GM20431 (cell line): Measurements from ENCODE around the gene CNNM3.

Source experiments
- in situ Hi-C: fragments of 300-500 bp; cut with MseI, MboI; formaldehyde crosslinking; loops from one replicate; pipeline ENCODE4 v1.15.0; 2020; ENCODE audit warnings: low sequenced_read_pairs; ENCODE audit not compliant: unreplicated experiment

The CNNM3 gene

GRCh38 chr2:96838345-96839292, 22.6 kb downstream of the CNNM3 start:
- in situ Hi-C loops, result no loop called here

GRCh38 chr2:96839293-96839874, 23.3 kb downstream of the CNNM3 start:
- in situ Hi-C loops, result no loop called here

- in situ Hi-C loops, result no loop called here
Observed at GRCh38 chr2:96839875-96840850, 24.1 kb downstream of the CNNM3 start.

GRCh38 chr2:96841701-96842495, 25.8 kb downstream of the CNNM3 start:
- in situ Hi-C loops, result no loop called here

- in situ Hi-C loops, result no loop called here
Observed at GRCh38 chr2:96842600-96842999, 26.5 kb downstream of the CNNM3 start.

GRCh38 chr2:96843538-96844268, 27.6 kb downstream of the CNNM3 start, which contains the start of gene ANKRD23:
TSS of gene ANKRD23 (minus strand) at chr2:96844021. CDS start at chr2:96843992, 29 bp downstream.
- in situ Hi-C loops, result no loop called here

- in situ Hi-C loops, result no loop called here
Observed at GRCh38 chr2:96844405-96844808, 28.3 kb downstream of the CNNM3 start.

- in situ Hi-C loops, result no loop called here
Observed at GRCh38 chr2:96846825-96847224, 30.8 kb downstream of the CNNM3 start.

GRCh38 chr2:96847586-96847985, 31.5 kb downstream of the CNNM3 start:
- in situ Hi-C loops, result no loop called here

GRCh38 chr2:96848264-96848663, 32.2 kb downstream of the CNNM3 start:
- in situ Hi-C loops, result no loop called here

- in situ Hi-C loops, result loop anchor here (10.0 kb wide), 1 partner anchor 102 kb away; no protein-coding TSS in a partner anchor
Observed at GRCh38 chr2:96852667-96853066, 36.6 kb downstream of the CNNM3 start.

- in situ Hi-C loops, result loop anchor here (10.0 kb wide), 1 partner anchor 101 kb away; no protein-coding TSS in a partner anchor
Observed at GRCh38 chr2:96853321-96853720, 37.3 kb downstream of the CNNM3 start.

GRCh38 chr2:96856776-96857666, 41.0 kb downstream of the CNNM3 start:
- in situ Hi-C loops, result loop anchor here (10.0 kb wide), 1 partner anchor 98 kb away; no protein-coding TSS in a partner anchor

GRCh38 chr2:96857667-96858372, 41.8 kb downstream of the CNNM3 start, which contains the start of gene ANKRD39:
TSS of gene ANKRD39 (minus strand) at chr2:96858016. CDS start at chr2:96857987, 29 bp downstream.
- in situ Hi-C loops, result loop anchor here (10.0 kb wide), 1 partner anchor 97 kb away; no protein-coding TSS in a partner anchor

- in situ Hi-C loops, result loop anchor here (10.0 kb wide), 1 partner anchor 96 kb away; no protein-coding TSS in a partner anchor
Observed at GRCh38 chr2:96859099-96859649, 43.1 kb downstream of the CNNM3 start.

- in situ Hi-C loops, result loop anchor here (10.0 kb wide), 1 partner anchor 95 kb away; no protein-coding TSS in a partner anchor
Observed at GRCh38 chr2:96859681-96860064, 43.6 kb downstream of the CNNM3 start.
